ENCODE data around the gene BABAM2. TPM values are rescaled to one million over a fixed set of nuclear protein-coding genes. Genes with fewer than 3 reads are reported as not detected.

BABAM2 gene
- total and polyA plus RNA-seq, 7 experiments from 2014 or later = 34.2 to 58.2 (median 44.2) TPM

- H3K4me3 Mint-ChIP-seq = no peak overlapping the region
- H3K9me3 Mint-ChIP-seq = peaks cover 0 to 5% (median 0%) of the 10 kb centered on the region in 11 donors
- no peak overlapping the region for H3K4me3 ChIP-seq (ENCODE audit: low read length)
- no peak overlapping the region for H3K27ac Mint-ChIP-seq
- peaks cover 6 to 37% (median 14%) of the 10 kb centered on the region in 7 donors for H3K4me1 Mint-ChIP-seq
- no peaks in the 10 kb centered on the region for H3K4me1 ChIP-seq (ENCODE audit: control insufficient read depth in 2 of 2, insufficient read depth in 2 of 2, low read length in 2 of 2)
- no peak overlapping the region for H3K27ac ChIP-seq (ENCODE audit: low read depth, low read length)
- H3K27me3 Mint-ChIP-seq = no peaks in the 10 kb centered on the region
- POLR2A ChIA-PET = no interaction called here
- H3K36me3 Mint-ChIP-seq = peaks cover 3 to 18% (median 8%) of the 10 kb centered on the region in 5 donors
- ATAC-seq = no peak
- no peaks in the 10 kb centered on the region for H3K27me3 ChIP-seq (ENCODE audit: control insufficient read depth in 2 of 2, insufficient read depth in 2 of 2, low read length in 2 of 2)
- no peak for DNase-seq
- CTCF ChIA-PET = no interaction called here
- intact Hi-C loops (cut with micrococcal nuclease) = no loop called here
- H3K9me3 ChIP-seq (ENCODE audit: control insufficient read depth in 2 of 3, low read length in 3 of 3) = no peaks in the 10 kb centered on the region
- no peaks in the 10 kb centered on the region for H3K36me3 ChIP-seq (ENCODE audit: control insufficient read depth in 2 of 3, insufficient read depth in 3 of 3, low read length in 3 of 3)
Observed at GRCh38 chr2:28036307-28036706, 145.8 kb downstream of the BABAM2 start.

- Histone ChIP-seq H3K4me1 (ENCODE audit: control insufficient read depth in 2 of 2, insufficient read depth in 2 of 2, low read length in 2 of 2) (no peaks in the 10 kb centered on the region), H3K36me3 (ENCODE audit: control insufficient read depth in 2 of 3, insufficient read depth in 3 of 3, low read length in 3 of 3) (no peaks in the 10 kb centered on the region), H3K27me3 (ENCODE audit: control insufficient read depth in 2 of 2, insufficient read depth in 2 of 2, low read length in 2 of 2) (no peaks in the 10 kb centered on the region), H3K9me3 (ENCODE audit: control insufficient read depth in 2 of 3, low read length in 3 of 3) (no peaks in the 10 kb centered on the region), H3K27ac (ENCODE audit: low read depth, low read length) (no peak overlapping the region), H3K4me3 (ENCODE audit: low read length) (no peak overlapping the region)
- no peaks in the 10 kb centered on the region for H3K27me3 Mint-ChIP-seq
- peaks cover 0 to 5% (median 0%) of the 10 kb centered on the region in 11 donors for H3K9me3 Mint-ChIP-seq
- CTCF ChIA-PET = no interaction called here
- POLR2A ChIA-PET = interaction anchor here (0.5 kb wide), 1 partner anchor 96 kb away, joined by 3 read pairs; no protein-coding TSS in a partner anchor
- intact Hi-C loops (cut with micrococcal nuclease) = no loop called here
- H3K36me3 Mint-ChIP-seq = peaks cover 3 to 25% (median 15%) of the 10 kb centered on the region in 5 donors
- ATAC-seq = no peak
- H3K4me1 Mint-ChIP-seq = peaks cover 6 to 23% (median 15%) of the 10 kb centered on the region in 7 donors
- H3K4me3 Mint-ChIP-seq = no peak overlapping the region
- H3K27ac Mint-ChIP-seq = peak overlapping the region in 3 of 9 donors; percentile 3 to 11 (median 10)
- no peak for DNase-seq
Observed at GRCh38 chr2:28038722-28039121, 148.2 kb downstream of the BABAM2 start.

GRCh38 chr2:28045676-28046351, 155.3 kb downstream of the BABAM2 start:
- ChIA-PET CTCF (interaction anchor here (0.5 kb wide), 1 partner anchor 57 kb away, joined by 3 read pairs; no protein-coding TSS in a partner anchor), POLR2A (no interaction called here)

GRCh38 chr2:28046921-28047320, 156.4 kb downstream of the BABAM2 start:
- Mint-ChIP-seq H3K9me3 (no peaks in the 10 kb centered on the region), H3K4me1 (peaks cover 0 to 13% (median 0%) of the 10 kb centered on the region in 7 donors), H3K27me3 (no peaks in the 10 kb centered on the region), H3K36me3 (peaks cover 4 to 48% (median 32%) of the 10 kb centered on the region in 5 donors), H3K4me3 (no peak overlapping the region), H3K27ac (no peak overlapping the region)
- H3K4me1 ChIP-seq (ENCODE audit: control insufficient read depth in 2 of 2, insufficient read depth in 2 of 2, low read length in 2 of 2) = no peaks in the 10 kb centered on the region
- no peaks in the 10 kb centered on the region for H3K9me3 ChIP-seq (ENCODE audit: control insufficient read depth in 2 of 3, low read length in 3 of 3)
- no peaks in the 10 kb centered on the region for H3K36me3 ChIP-seq (ENCODE audit: control insufficient read depth in 2 of 3, insufficient read depth in 3 of 3, low read length in 3 of 3)
- DNase-seq (no peak), ATAC-seq (no peak)
- no peak overlapping the region for H3K4me3 ChIP-seq (ENCODE audit: low read length)
- no peak overlapping the region for H3K27ac ChIP-seq (ENCODE audit: low read depth, low read length)
- ChIA-PET CTCF (no interaction called here), POLR2A (no interaction called here)
- H3K27me3 ChIP-seq (ENCODE audit: control insufficient read depth in 2 of 2, insufficient read depth in 2 of 2, low read length in 2 of 2) = no peaks in the 10 kb centered on the region
- intact Hi-C loops (cut with micrococcal nuclease) = no loop called here

More at GRCh38 chr2:28045676-28046351, 155.3 kb downstream of the BABAM2 start:
- intact Hi-C loops (cut with micrococcal nuclease) = no loop called here
- peaks cover 0 to 47% (median 30%) of the 10 kb centered on the region in 5 donors for H3K36me3 Mint-ChIP-seq
- no peak overlapping the region for H3K27ac Mint-ChIP-seq
- Histone ChIP-seq H3K9me3 (ENCODE audit: control insufficient read depth in 2 of 3, low read length in 3 of 3) (no peaks in the 10 kb centered on the region), H3K36me3 (ENCODE audit: control insufficient read depth in 2 of 3, insufficient read depth in 3 of 3, low read length in 3 of 3) (no peaks in the 10 kb centered on the region), H3K27ac (ENCODE audit: low read depth, low read length) (no peak overlapping the region), H3K27me3 (ENCODE audit: control insufficient read depth in 2 of 2, insufficient read depth in 2 of 2, low read length in 2 of 2) (no peaks in the 10 kb centered on the region), H3K4me3 (ENCODE audit: low read length) (no peak overlapping the region), H3K4me1 (ENCODE audit: control insufficient read depth in 2 of 2, insufficient read depth in 2 of 2, low read length in 2 of 2) (no peaks in the 10 kb centered on the region)
- H3K9me3 Mint-ChIP-seq = no peaks in the 10 kb centered on the region
- DNase-seq = no peak
- no peaks in the 10 kb centered on the region for H3K27me3 Mint-ChIP-seq
- peaks cover 0 to 9% (median 0%) of the 10 kb centered on the region in 7 donors for H3K4me1 Mint-ChIP-seq
- H3K4me3 Mint-ChIP-seq = no peak overlapping the region
- ATAC-seq = no peak

GRCh38 chr2:28047681-28048080, 157.2 kb downstream of the BABAM2 start:
- H3K36me3 Mint-ChIP-seq = peaks cover 4 to 47% (median 28%) of the 10 kb centered on the region in 5 donors
- H3K27me3 ChIP-seq (ENCODE audit: control insufficient read depth in 2 of 2, insufficient read depth in 2 of 2, low read length in 2 of 2) = no peaks in the 10 kb centered on the region
- H3K9me3 ChIP-seq (ENCODE audit: control insufficient read depth in 2 of 3, low read length in 3 of 3) = no peaks in the 10 kb centered on the region
- H3K27ac Mint-ChIP-seq = no peak overlapping the region
- no peaks in the 10 kb centered on the region for H3K9me3 Mint-ChIP-seq
- no peak for DNase-seq
- ChIA-PET POLR2A (no interaction called here), CTCF (interaction anchor here (0.6 kb wide), 1 partner anchor 456 kb away, joined by 3 read pairs; no protein-coding TSS in a partner anchor)
- no peak overlapping the region for H3K4me3 ChIP-seq (ENCODE audit: low read length)
- no peak overlapping the region for H3K27ac ChIP-seq (ENCODE audit: low read depth, low read length)
- H3K4me1 ChIP-seq (ENCODE audit: control insufficient read depth in 2 of 2, insufficient read depth in 2 of 2, low read length in 2 of 2) = no peaks in the 10 kb centered on the region
- H3K36me3 ChIP-seq (ENCODE audit: control insufficient read depth in 2 of 3, insufficient read depth in 3 of 3, low read length in 3 of 3) = no peaks in the 10 kb centered on the region
- H3K27me3 Mint-ChIP-seq = no peaks in the 10 kb centered on the region
- intact Hi-C loops (cut with micrococcal nuclease) = no loop called here
- ATAC-seq = no peak
- no peak overlapping the region for H3K4me3 Mint-ChIP-seq
- peaks cover 0 to 15% (median 0%) of the 10 kb centered on the region in 7 donors for H3K4me1 Mint-ChIP-seq

GRCh38 chr2:28048341-28048740, 157.8 kb downstream of the BABAM2 start:
- H3K4me3 ChIP-seq (ENCODE audit: low read length) = no peak overlapping the region
- H3K27ac ChIP-seq (ENCODE audit: low read depth, low read length) = no peak overlapping the region
- ATAC-seq (no peak), DNase-seq (no peak)
- no peak overlapping the region for H3K4me3 Mint-ChIP-seq
- intact Hi-C loops (cut with micrococcal nuclease) = no loop called here
- peaks cover 0 to 15% (median 0%) of the 10 kb centered on the region in 7 donors for H3K4me1 Mint-ChIP-seq
- H3K4me1 ChIP-seq (ENCODE audit: control insufficient read depth in 2 of 2, insufficient read depth in 2 of 2, low read length in 2 of 2) = no peaks in the 10 kb centered on the region
- ChIA-PET POLR2A (no interaction called here), CTCF (no interaction called here)
- peaks cover 4 to 48% (median 28%) of the 10 kb centered on the region in 5 donors for H3K36me3 Mint-ChIP-seq
- H3K9me3 Mint-ChIP-seq = no peaks in the 10 kb centered on the region
- H3K27ac Mint-ChIP-seq = no peak overlapping the region
- no peaks in the 10 kb centered on the region for H3K36me3 ChIP-seq (ENCODE audit: control insufficient read depth in 2 of 3, insufficient read depth in 3 of 3, low read length in 3 of 3)
- no peaks in the 10 kb centered on the region for H3K27me3 ChIP-seq (ENCODE audit: control insufficient read depth in 2 of 2, insufficient read depth in 2 of 2, low read length in 2 of 2)
- H3K9me3 ChIP-seq (ENCODE audit: control insufficient read depth in 2 of 3, low read length in 3 of 3) = no peaks in the 10 kb centered on the region
- H3K27me3 Mint-ChIP-seq = no peaks in the 10 kb centered on the region

- ATAC-seq (no peak), DNase-seq (no peak)
- Mint-ChIP-seq H3K9me3 (no peaks in the 10 kb centered on the region), H3K27ac (no peak overlapping the region), H3K4me3 (no peak overlapping the region), H3K27me3 (no peaks in the 10 kb centered on the region), H3K36me3 (peaks cover 4 to 48% (median 28%) of the 10 kb centered on the region in 5 donors), H3K4me1 (peaks cover 0 to 19% (median 0%) of the 10 kb centered on the region in 7 donors)
- no peak overlapping the region for H3K4me3 ChIP-seq (ENCODE audit: low read length)
- H3K27ac ChIP-seq (ENCODE audit: low read depth, low read length) = no peak overlapping the region
- POLR2A ChIA-PET = no interaction called here
- H3K36me3 ChIP-seq (ENCODE audit: control insufficient read depth in 2 of 3, insufficient read depth in 3 of 3, low read length in 3 of 3) = no peaks in the 10 kb centered on the region
- CTCF ChIA-PET = no interaction called here
- intact Hi-C loops (cut with micrococcal nuclease) = no loop called here
- no peaks in the 10 kb centered on the region for H3K4me1 ChIP-seq (ENCODE audit: control insufficient read depth in 2 of 2, insufficient read depth in 2 of 2, low read length in 2 of 2)
- H3K9me3 ChIP-seq (ENCODE audit: control insufficient read depth in 2 of 3, low read length in 3 of 3) = no peaks in the 10 kb centered on the region
- H3K27me3 ChIP-seq (ENCODE audit: control insufficient read depth in 2 of 2, insufficient read depth in 2 of 2, low read length in 2 of 2) = no peaks in the 10 kb centered on the region
Observed at GRCh38 chr2:28049416-28049815, 158.9 kb downstream of the BABAM2 start.
